Stimulated activated CD4-positive, alpha-beta T cell treated with anti-CD3 and anti-CD28 coated beads, TNF-alpha, amount 100 ng/mL, for 48 hours (primary cell): ENCODE data around the gene AQP4.

Experiments
- DNase-seq, 3 donors: peaks; one replicate each; pipeline ENCODE4 v3.0.0-alpha.2; 2020; ENCODE audit warnings: low read depth in 3 of 3

Gene AQP4

GRCh38 chr18:26839609-26840008, 25.9 kb downstream of the AQP4 start:
- DNase-seq, result no peak

- DNase-seq, result no peak
Observed at GRCh38 chr18:26832302-26832701, 33.2 kb downstream of the AQP4 start.

- no peak for DNase-seq
Observed at GRCh38 chr18:26827581-26827980, 37.9 kb downstream of the AQP4 start.

GRCh38 chr18:26826656-26827235, 38.8 kb downstream of the AQP4 start:
- no peak for DNase-seq

- DNase-seq, result no peak
Observed at GRCh38 chr18:26821181-26821580, 44.3 kb downstream of the AQP4 start.

GRCh38 chr18:26819046-26819445, 46.5 kb downstream of the AQP4 start:
- no peak for DNase-seq

- no peak for DNase-seq
Observed at GRCh38 chr18:26818461-26818860, 47.0 kb downstream of the AQP4 start.

- no peak for DNase-seq
Observed at GRCh38 chr18:26813043-26813442, 52.5 kb downstream of the AQP4 start.

GRCh38 chr18:26812462-26812861, 53.0 kb downstream of the AQP4 start:
- no peak for DNase-seq

GRCh38 chr18:26809346-26809745, 56.2 kb downstream of the AQP4 start:
- DNase-seq, result no peak

- DNase-seq, result no peak
Observed at GRCh38 chr18:26806224-26806623, 59.3 kb downstream of the AQP4 start.

- no peak for DNase-seq
Observed at GRCh38 chr18:26804519-26804918, 61.0 kb downstream of the AQP4 start.

GRCh38 chr18:26803643-26804042, 61.9 kb downstream of the AQP4 start:
- DNase-seq, result no peak

GRCh38 chr18:26802330-26803200, 62.9 kb downstream of the AQP4 start:
- no peak for DNase-seq
